ENCODE measurements around the gene RND3. TPM values are rescaled to one million over a fixed set of nuclear protein-coding genes. Genes with fewer than 3 reads are reported as not detected.

RND3 gene
- total RNA-seq, 4 donors from 2014 or later = 21.8 to 73.5 (median 26.3) TPM

DNA sequence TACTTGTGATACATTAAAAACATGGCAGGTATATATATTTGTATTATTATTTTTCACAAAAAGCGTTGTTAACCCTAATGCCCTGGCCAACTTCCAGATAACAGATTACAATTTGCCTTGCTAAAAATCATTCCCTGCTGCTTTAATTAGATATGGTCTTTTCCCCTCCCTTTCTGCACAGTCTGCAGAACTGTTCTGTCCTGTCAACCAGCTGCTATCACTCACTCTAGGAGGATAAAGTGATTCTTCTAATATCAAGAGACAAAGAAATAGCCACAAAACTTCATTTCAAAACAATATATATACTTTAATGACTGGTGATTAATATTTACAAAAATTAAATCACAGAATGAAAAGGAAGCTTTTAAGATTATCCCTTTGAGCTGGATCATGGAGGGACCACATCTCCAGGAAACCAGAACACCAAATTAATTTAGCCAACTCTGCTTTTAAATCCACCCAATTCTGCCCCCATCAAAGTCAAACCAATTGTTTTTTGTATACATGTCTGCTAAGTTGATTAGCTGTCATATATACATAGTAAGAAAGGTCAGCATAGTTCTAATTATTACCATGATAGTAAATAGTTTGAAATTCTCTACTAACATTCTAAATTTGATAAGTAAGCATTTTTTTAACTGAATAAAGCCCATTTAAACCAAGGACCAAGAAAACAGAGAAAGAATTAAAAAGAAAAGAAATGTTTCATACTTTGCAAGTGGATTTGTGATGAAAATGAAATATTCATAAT, 55.7 kb downstream of the RND3 start:
- TF ChIP-seq, protein P1, sequence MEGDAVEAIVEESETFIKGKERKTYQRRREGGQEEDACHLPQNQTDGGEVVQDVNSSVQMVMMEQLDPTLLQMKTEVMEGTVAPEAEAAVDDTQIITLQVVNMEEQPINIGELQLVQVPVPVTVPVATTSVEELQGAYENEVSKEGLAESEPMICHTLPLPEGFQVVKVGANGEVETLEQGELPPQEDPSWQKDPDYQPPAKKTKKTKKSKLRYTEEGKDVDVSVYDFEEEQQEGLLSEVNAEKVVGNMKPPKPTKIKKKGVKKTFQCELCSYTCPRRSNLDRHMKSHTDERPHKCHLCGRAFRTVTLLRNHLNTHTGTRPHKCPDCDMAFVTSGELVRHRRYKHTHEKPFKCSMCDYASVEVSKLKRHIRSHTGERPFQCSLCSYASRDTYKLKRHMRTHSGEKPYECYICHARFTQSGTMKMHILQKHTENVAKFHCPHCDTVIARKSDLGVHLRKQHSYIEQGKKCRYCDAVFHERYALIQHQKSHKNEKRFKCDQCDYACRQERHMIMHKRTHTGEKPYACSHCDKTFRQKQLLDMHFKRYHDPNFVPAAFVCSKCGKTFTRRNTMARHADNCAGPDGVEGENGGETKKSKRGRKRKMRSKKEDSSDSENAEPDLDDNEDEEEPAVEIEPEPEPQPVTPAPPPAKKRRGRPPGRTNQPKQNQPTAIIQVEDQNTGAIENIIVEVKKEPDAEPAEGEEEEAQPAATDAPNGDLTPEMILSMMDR (IDR thresholded peaks at IDR 0.05) = no peak
- TF ChIP-seq EP300 (IDR thresholded peaks at IDR 0.05) (no peak), POLR2A (IDR thresholded peaks at IDR 0.05) (no peak)
- Histone ChIP-seq H3K9me3 (peaks cover 0 to 2% (median 0%) of the 10 kb centered on the region in 4 donors), H3K4me3 (no peak overlapping the region), H3K36me3 (no peaks in the 10 kb centered on the region), H3K27me3 (no peaks in the 10 kb centered on the region), H3K27ac (no peak overlapping the region), H3K4me1 (no peaks in the 10 kb centered on the region)
- no peak for DNase-seq (ENCODE audit: low spot score in 2 of 2)
- WGBS, 2 donors = 45 to 85% methylated on average over 1 of the region's 1 CpG

DNA sequence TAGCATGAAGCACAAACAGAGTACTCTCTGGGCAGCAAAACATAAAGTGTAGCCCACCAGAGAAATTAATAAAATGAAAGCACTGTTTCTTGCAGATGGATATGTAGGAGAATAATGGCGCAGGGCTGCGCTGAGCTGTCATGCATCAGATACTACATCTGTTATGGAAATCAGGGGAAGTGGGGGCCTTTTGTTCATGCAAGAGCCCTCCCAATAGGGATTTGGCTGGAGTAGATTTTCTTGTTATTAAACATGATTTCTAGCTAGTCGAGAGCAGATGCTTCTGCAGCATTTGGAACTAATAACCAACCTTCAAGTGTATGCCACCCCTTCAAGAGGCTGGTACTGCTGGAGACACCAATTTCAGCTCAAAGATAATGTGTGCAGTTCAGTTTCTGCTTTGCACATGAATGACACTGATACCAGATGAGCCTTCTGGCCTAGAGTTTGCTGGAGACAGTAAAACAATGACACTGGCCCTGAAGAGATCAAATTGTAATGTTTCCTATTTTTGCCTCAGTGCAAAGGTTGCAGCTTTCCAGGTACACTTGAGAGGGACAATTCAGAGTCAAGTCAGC, 58.0 kb downstream of the RND3 start:
- no peaks in the 10 kb centered on the region for H3K4me1 ChIP-seq
- H3K36me3 ChIP-seq = no peaks in the 10 kb centered on the region
- WGBS, 2 donors = 70 to 74% methylated on average over 3 of the region's 3 CpGs
- DNase-seq (ENCODE audit: low spot score in 2 of 2) = no peak
- H3K27me3 ChIP-seq = no peaks in the 10 kb centered on the region
- no peak overlapping the region for H3K27ac ChIP-seq
- TF ChIP-seq, protein P1 (IDR thresholded peaks at IDR 0.05) = no peak
- TF ChIP-seq POLR2A (IDR thresholded peaks at IDR 0.05) = no peak
- no peaks in the 10 kb centered on the region for H3K9me3 ChIP-seq
- no peak overlapping the region for H3K4me3 ChIP-seq

DNA sequence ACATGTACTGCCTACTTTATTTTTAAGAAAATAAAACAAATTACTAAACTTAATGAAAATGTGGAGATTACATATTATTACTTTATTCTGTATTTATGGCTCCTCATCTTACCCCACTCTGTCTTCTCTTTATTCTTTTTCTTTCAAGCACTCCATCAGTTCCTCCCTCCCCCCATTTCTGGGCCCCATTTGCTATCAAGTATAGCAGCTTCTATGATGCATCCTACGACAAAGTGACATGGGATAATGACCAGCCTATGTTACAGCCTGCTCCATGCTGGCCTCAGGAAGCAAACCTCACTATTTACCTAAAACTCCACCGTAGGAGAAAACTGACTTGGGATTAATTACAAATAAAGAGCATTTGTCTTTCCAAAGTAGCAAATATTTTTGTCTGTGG, 58.8 kb downstream of the RND3 start:
- Histone ChIP-seq H3K9me3 (no peaks in the 10 kb centered on the region), H3K27ac (no peak overlapping the region), H3K4me1 (no peaks in the 10 kb centered on the region), H3K27me3 (no peaks in the 10 kb centered on the region), H3K36me3 (no peaks in the 10 kb centered on the region), H3K4me3 (no peak overlapping the region)
- DNase-seq (ENCODE audit: low spot score in 2 of 2) = no peak
- WGBS, 2 donors = 57 to 59% methylated on average over 2 of the region's 2 CpGs
- TF ChIP-seq EP300 (IDR thresholded peaks at IDR 0.05) = no peak

DNA sequence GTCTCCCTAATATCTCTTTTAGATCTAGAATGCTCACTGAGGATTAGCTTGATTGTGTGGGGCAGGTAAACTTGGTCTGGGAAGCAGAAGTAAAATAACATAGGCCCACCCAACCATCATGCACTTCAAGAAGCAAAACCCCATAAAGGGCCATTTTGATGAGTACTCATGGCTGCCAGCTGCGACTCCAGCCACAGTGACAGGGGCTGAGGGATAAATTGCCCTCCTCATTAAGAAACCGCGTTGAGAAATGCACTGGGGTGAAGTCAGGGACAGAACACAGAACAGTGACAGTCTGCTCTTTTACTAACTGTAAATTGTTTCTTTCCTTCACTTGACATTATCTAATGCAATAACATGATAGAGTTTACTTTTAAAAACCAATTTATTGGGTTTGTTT, 60.2 kb downstream of the RND3 start:
- Histone ChIP-seq H3K27me3 (no peaks in the 10 kb centered on the region), H3K36me3 (no peaks in the 10 kb centered on the region), H3K9me3 (no peaks in the 10 kb centered on the region), H3K4me1 (no peaks in the 10 kb centered on the region), H3K4me3 (no peak overlapping the region), H3K27ac (no peak overlapping the region)
- DNase-seq (ENCODE audit: low spot score in 2 of 2) = no peak
- 44 to 53% methylated on average over 3 of the region's 3 CpGs for WGBS, 2 donors
- no peak for TF ChIP-seq EP300 (IDR thresholded peaks at IDR 0.05)
- no peak for TF ChIP-seq POLR2A (IDR thresholded peaks at IDR 0.05)
- TF ChIP-seq, protein P1 (IDR thresholded peaks at IDR 0.05) = no peak

DNA sequence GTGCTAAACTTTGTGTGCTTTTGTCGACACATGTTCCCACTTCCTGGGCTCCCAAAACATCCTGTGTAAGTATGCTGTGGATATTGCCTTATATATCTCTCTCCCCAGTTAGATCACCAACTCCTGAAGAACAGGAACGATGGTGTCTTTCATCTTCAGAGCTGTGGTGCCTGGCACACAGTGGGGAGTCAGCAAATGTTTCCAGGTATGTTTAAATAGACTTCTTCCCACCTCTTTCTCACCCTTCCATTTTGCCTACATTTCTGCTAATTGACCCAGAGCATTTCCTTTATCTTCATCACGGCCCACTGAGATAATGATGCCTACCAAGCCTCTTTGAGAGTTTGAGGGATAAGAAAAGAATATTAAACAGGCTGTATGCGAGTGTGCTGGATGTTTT, 60.7 kb downstream of the RND3 start:
- no peak overlapping the region for H3K4me3 ChIP-seq
- DNase-seq (ENCODE audit: low spot score in 2 of 2) = no peak
- H3K36me3 ChIP-seq = no peaks in the 10 kb centered on the region
- no peaks in the 10 kb centered on the region for H3K27me3 ChIP-seq
- TF ChIP-seq EP300 (IDR thresholded peaks at IDR 0.05) (no peak), POLR2A (IDR thresholded peaks at IDR 0.05) (no peak)
- TF ChIP-seq, protein P1 (IDR thresholded peaks at IDR 0.05) = no peak
- no peaks in the 10 kb centered on the region for H3K4me1 ChIP-seq
- no peak overlapping the region for H3K27ac ChIP-seq
- H3K9me3 ChIP-seq = no peaks in the 10 kb centered on the region
- WGBS, 2 donors = 90 to 92% methylated on average over 4 of the region's 4 CpGs

Measured in tibial nerve (tissue), 4 donors.